Measurements from ENCODE around the gene ATG12.

Gene ATG12

DNA sequence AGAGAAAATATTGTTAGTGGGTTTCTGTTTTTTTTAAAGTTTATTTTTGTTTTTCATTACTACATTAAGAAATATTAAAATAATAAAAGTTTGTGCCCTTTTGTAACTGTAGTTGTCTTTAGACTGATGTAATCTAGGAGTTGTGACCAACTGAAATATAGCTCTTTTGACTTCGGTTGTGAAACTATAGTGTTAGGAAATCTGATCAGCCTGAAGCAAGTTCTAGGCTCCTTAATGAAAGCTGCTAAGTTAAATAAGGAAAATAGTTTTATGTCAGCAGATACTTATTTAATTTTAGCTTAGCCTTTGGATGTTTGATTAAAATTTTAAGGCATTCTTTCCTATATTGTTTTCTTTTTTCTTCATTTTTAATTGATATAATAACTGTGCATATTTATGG lies 14.6 kb upstream of the ATG12 start:
- TF ChIP-seq, protein P1, sequence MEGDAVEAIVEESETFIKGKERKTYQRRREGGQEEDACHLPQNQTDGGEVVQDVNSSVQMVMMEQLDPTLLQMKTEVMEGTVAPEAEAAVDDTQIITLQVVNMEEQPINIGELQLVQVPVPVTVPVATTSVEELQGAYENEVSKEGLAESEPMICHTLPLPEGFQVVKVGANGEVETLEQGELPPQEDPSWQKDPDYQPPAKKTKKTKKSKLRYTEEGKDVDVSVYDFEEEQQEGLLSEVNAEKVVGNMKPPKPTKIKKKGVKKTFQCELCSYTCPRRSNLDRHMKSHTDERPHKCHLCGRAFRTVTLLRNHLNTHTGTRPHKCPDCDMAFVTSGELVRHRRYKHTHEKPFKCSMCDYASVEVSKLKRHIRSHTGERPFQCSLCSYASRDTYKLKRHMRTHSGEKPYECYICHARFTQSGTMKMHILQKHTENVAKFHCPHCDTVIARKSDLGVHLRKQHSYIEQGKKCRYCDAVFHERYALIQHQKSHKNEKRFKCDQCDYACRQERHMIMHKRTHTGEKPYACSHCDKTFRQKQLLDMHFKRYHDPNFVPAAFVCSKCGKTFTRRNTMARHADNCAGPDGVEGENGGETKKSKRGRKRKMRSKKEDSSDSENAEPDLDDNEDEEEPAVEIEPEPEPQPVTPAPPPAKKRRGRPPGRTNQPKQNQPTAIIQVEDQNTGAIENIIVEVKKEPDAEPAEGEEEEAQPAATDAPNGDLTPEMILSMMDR (conservative IDR thresholded peaks at IDR 0.05; ENCODE audit: low read depth, low read length): no peak
- Histone ChIP-seq H3K79me2 (ENCODE audit: insufficient read depth, low read depth) (0 out of 2 replicates have a peak, but pooled peaks cover 5% of the 10 kb centered on the region), H3K36me3 (ENCODE audit: insufficient read depth) (no peaks in the 10 kb centered on the region), H3K4me3 (IDR thresholded peaks at IDR 0.05; ENCODE audit: insufficient read depth, low read depth, low read length) (no peak overlapping the region), H2AFZ (ENCODE audit: low read depth) (no peak overlapping the region), H3K27me3 (ENCODE audit: insufficient read depth, low read depth) (no peaks in the 10 kb centered on the region), H3K9ac (no peak overlapping the region), H3K4me1 (ENCODE audit: low read depth, poor library complexity, severe bottlenecking) (no peaks in the 10 kb centered on the region), H4K20me1 (ENCODE audit: insufficient read depth) (no peaks in the 10 kb centered on the region), H3K27ac (no peak overlapping the region), H3K4me2 (no peak overlapping the region)

- TF ChIP-seq, protein P1 (conservative IDR thresholded peaks at IDR 0.05; ENCODE audit: low read depth, low read length): no peak
- no peaks in the 10 kb centered on the region for H4K20me1 ChIP-seq (ENCODE audit: insufficient read depth)
- no peak overlapping the region for H3K9ac ChIP-seq
- H3K79me2 ChIP-seq (ENCODE audit: insufficient read depth, low read depth): 0 out of 2 replicates have a peak, but pooled peaks cover 5% of the 10 kb centered on the region
- no peak overlapping the region for H3K4me2 ChIP-seq
- no peak overlapping the region for H3K27ac ChIP-seq
- H2AFZ ChIP-seq (ENCODE audit: low read depth): no peak overlapping the region
- no peak overlapping the region for H3K4me3 ChIP-seq (IDR thresholded peaks at IDR 0.05; ENCODE audit: insufficient read depth, low read depth, low read length)
- no peaks in the 10 kb centered on the region for H3K27me3 ChIP-seq (ENCODE audit: insufficient read depth, low read depth)
- no peaks in the 10 kb centered on the region for H3K4me1 ChIP-seq (ENCODE audit: low read depth, poor library complexity, severe bottlenecking)
- no peaks in the 10 kb centered on the region for H3K36me3 ChIP-seq (ENCODE audit: insufficient read depth)
Observed at GRCh38 chr5:115854139-115854538, 12.8 kb upstream of the ATG12 start.

DNA sequence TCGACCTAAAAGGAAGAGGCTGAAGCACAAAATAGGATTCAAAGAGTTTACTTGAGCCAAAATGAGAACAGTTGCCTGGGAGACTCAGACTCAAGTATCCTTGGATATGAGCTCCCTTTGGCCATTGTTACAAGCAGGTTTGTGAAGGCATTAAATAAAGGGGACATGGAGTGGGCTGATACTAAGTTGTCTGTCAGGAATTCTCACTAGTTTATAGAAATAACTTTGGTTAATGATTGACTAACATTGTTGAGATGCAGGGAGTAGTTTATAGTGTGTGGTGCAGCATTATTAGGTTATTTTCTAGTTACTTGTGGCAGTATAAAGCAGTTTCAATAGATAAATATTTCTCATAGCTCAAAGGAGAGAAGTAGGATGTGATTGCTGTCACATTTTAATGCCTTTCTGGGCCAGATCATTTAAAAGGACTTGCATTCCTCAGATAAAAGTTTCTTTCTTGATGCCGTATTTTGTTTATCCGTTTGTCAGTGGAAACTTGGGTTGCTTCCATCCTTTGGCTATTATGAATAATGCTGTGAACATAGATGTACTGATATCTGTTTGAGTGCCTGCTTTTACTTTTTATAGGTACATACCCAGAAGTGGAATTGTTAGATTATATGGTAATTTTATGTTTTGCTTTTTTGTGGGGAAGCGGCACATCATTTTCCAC lies 9.5 kb upstream of the ATG12 start:
- Histone ChIP-seq H3K4me3 (IDR thresholded peaks at IDR 0.05; ENCODE audit: insufficient read depth, low read depth, low read length) (no peak overlapping the region), H3K79me2 (ENCODE audit: insufficient read depth, low read depth) (0 out of 2 replicates have a peak, but pooled peaks cover 9% of the 10 kb centered on the region), H3K4me1 (ENCODE audit: low read depth, poor library complexity, severe bottlenecking) (no peaks in the 10 kb centered on the region), H3K4me2 (no peak overlapping the region), H2AFZ (ENCODE audit: low read depth) (no peak overlapping the region), H4K20me1 (ENCODE audit: insufficient read depth) (no peaks in the 10 kb centered on the region), H3K36me3 (ENCODE audit: insufficient read depth) (no peaks in the 10 kb centered on the region), H3K27me3 (ENCODE audit: insufficient read depth, low read depth) (no peaks in the 10 kb centered on the region), H3K27ac (no peak overlapping the region), H3K9ac (no peak overlapping the region)
- TF ChIP-seq, protein P1 (conservative IDR thresholded peaks at IDR 0.05; ENCODE audit: low read depth, low read length): no peak

DNA sequence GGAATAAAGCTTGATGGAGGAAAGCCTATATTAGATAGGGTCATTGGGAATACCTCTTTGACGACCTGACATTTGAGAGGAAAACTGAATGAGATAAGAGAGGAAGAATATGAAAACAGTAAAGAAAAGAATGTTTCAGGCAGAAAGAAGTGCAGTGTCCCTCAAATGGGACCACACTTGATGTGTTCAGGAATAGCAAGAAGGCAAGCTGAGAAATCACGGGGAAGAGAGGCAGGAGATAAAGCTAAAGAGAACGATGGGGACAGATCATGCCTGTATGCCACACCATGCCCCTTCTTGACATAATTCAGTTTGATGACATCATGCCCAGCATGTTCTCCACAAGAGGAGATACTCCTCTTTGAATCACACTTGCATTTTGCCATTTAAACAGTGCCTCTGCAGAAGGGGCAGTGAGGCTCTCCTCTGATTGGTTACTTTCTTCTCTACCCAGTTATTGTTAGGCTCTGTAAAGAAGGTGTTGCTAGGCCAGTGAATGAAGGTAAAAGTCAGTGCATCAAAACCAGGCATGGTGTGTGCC lies 8.0 kb upstream of the ATG12 start:
- TF ChIP-seq, protein P1 (conservative IDR thresholded peaks at IDR 0.05; ENCODE audit: low read depth, low read length): no peak
- Histone ChIP-seq H4K20me1 (ENCODE audit: insufficient read depth) (no peaks in the 10 kb centered on the region), H3K27ac (no peak overlapping the region), H3K4me1 (ENCODE audit: low read depth, poor library complexity, severe bottlenecking) (no peaks in the 10 kb centered on the region), H3K27me3 (ENCODE audit: insufficient read depth, low read depth) (no peaks in the 10 kb centered on the region), H3K4me3 (IDR thresholded peaks at IDR 0.05; ENCODE audit: insufficient read depth, low read depth, low read length) (no peak overlapping the region), H3K9ac (no peak overlapping the region), H2AFZ (ENCODE audit: low read depth) (no peak overlapping the region), H3K4me2 (no peak overlapping the region), H3K79me2 (ENCODE audit: insufficient read depth, low read depth) (peaks cover 19% of the 10 kb centered on the region; the same call in 1 of the 2 replicates), H3K36me3 (ENCODE audit: insufficient read depth) (no peaks in the 10 kb centered on the region)

All from KMS-11 (cell line).